ENCODE data around the gene SLC9A5.

SLC9A5 gene

DNA sequence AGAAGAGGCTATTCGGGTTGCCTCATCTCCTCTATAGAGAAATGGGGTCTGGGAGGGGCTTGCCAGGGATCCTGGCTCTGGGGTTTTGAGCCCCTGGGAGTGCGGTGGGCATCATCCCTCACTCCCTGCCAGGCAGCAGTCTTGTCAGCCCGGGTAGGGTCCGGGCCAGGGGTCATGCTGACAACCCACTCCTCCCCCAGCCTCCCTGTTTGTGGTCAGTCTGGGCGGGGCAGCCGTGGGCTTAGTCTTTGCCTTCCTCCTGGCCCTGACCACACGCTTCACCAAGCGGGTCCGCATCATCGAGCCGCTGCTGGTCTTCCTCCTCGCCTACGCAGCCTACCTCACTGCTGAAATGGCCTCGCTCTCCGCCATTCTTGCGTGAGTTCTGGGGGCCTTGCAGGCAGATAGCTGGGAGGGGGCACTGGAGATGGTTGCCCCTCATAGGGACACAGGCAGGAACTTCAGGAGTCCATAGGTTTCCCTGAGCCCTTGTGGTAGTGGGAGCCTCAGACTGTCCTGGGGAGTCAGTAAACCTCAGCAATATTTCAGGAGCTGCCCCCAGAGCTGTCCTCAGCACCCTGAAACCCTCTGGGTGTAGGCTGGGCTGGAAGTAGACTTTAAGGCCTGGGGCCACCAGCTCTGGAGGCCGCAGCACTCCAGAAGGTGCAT is 6.9 kb downstream of the SLC9A5 start:
- no peak for DNase-seq (ENCODE audit: extremely low read depth in 1 of 2, low read depth in 1 of 2)

DNA sequence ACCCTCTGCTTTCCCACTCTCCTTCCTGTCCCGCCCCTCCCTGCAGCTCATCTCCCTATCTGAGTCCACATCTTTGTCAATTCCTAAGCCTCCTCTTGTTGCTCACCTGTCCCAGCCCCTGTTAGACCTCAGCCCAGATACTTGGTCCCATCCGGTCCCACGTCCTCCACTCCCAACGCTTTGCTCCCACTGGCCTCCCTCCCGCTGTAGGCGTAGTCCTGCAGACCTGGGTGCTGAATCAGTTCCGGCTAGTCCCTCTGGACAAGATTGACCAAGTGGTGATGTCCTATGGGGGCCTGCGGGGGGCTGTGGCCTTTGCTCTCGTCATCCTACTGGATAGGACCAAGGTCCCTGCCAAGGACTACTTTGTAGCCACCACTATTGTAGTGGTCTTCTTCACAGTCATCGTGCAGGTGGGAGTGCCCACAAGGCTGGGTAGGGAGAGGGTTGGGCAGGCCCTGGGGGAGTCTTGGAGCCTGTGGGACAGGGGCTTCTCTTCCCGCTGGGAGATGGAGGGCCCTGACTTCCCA is 8.0 kb downstream of the SLC9A5 start:
- DNase-seq (ENCODE audit: extremely low read depth in 1 of 2, low read depth in 1 of 2): no peak

DNA sequence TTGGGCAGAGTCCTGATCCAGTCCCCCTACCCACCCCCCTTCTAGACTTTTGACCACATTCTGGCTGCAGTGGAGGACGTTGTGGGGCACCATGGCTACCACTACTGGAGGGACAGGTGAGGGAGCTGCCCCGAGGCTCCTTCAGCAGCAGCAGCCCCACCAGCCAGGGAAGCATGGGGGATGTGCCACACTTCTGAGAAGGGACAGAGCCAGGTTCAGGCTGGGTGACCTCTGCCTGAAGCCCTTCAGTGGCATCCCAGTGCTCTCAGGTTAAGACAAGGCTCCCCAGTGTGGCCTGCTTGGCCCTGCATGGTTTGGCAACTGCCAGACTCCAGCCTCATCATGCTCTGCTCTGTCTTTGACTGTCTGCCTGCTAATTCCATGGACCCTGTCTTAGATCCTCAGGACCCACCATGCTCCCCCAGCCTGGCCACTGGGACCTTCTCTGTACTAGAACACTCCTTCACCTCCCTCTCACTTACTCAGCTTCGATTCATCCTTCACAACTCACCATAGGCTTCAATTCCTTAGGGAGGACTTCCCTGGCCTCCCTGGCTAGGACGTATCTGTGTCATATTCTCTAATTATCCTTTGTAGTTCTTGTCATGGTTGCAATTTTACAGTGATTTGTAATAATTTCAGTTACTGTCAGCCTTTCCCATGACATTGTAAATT is 8.8 kb downstream of the SLC9A5 start:
- DNase-seq (ENCODE audit: extremely low read depth in 1 of 2, low read depth in 1 of 2): no peak

DNA sequence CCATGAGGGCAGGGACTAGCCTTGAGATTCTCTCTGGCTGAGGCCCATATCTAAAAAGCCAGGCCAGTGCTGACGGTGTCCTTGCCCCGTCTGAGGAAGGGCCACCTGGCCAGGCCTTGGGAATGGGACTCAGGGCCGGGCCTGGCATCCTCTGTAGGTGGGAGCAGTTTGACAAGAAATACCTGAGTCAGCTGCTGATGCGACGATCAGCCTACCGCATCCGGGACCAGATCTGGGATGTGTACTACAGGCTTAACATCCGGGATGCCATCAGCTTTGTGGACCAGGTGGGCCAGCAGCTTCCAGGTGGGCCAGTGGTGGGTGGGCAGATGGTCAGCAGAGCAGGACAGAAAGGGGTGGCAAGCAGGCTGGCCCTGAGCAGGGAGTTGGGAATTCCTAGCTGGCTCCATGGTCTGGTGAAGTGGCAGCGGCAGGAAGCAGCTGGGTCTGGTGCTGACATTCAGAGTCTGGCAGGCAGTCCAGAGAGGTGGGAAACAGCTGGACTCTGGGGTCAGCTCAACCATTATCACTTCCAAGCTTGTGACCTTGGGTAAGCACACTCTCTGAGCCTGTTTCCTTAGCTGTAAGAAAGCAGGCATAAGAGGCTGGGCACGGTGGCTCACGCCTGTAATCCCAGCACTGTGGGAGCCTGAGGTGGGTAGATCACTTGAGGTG is 9.5 kb downstream of the SLC9A5 start:
- DNase-seq (ENCODE audit: extremely low read depth in 1 of 2, low read depth in 1 of 2): no peak

DNA sequence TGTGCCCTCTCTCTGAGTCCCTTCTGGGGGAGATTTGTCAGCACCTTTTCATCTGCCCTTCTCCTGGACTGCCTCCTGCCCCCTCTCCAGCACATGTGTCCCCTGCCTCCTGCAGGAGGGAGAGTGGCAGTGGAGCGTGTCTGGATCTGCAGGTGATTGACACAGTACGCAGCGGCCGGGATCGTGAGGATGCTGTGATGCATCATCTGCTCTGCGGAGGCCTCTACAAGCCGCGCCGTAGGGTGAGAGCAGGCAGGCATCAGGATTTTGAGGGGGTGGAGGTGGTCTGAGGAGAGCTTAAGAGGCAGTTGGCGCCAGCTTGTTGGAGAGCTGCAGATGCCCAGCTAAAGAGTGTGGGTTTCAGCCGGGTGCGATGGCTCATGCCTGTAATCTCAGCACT is 10.9 kb downstream of the SLC9A5 start:
- DNase-seq (ENCODE audit: extremely low read depth in 1 of 2, low read depth in 1 of 2): no peak

DNA sequence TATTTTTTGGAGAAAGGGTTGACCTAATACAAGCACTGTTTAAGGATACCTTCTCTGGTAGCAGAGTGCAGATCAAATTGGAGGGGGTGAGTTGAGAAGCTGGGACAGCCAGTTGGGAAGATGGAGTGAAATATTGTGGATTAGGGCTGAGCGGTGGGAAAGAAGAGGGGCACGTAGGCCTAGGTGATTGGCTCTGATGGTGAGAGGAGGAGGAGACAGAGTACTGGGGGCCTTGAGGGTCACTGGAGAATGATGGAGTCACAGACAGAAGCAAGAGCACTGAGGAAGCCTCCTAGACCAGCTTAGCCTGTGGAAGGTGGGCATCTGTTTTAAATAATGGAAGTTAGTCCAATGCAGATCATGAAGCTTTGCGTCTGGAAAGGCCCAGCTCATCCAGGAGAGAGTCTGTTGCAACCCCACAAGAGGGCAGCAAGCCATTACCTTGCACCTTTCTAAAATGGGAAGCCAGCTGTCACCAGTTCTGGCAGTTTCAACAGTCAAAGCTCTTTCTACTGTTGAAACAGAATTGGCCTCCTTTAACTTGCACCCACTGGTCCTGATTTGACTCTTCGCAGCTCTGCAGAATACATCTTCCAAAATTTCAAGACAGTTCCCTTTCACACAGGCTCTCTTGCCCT is 11.8 kb downstream of the SLC9A5 start:
- no peak for DNase-seq (ENCODE audit: extremely low read depth in 1 of 2, low read depth in 1 of 2)

DNA sequence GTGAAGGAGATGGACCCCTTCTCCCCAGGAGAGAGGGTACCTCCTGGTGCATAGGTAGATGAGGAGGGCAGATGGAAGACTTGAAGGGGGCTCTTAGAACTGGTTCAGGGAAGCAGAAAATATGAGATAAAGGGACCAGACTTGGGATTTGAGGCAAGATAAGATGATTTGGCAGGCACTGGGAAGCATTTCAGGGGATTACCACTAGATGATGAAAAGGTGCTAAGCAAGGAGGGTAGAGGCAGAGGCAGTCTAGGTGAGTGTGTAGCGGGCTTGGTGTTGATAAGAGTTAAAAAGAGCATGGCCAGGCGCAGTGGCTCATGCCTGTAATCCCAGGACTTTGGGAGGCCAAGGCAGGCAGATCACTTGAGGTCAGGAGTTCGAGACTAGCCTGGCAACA is 14.4 kb downstream of the SLC9A5 start:
- DNase-seq (ENCODE audit: extremely low read depth in 1 of 2, low read depth in 1 of 2): no peak

DNA sequence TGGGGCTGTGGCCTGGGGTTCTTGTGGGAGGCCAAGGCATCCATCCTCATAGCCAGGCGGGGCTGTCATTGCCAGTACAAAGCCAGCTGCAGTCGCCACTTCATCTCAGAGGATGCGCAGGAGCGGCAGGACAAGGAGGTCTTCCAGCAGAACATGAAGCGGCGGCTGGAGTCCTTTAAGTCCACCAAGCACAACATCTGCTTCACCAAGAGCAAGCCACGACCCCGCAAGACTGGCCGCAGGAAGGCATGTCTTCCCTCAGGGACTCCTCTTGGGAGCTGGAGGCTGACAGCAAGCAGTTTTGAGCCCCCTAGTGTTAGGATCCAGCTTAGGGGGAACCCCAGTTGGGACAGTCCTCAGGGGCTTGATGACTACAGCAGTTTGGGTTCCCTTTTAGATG is 15.5 kb downstream of the SLC9A5 start:
- no peak for DNase-seq (ENCODE audit: extremely low read depth in 1 of 2, low read depth in 1 of 2)

DNA sequence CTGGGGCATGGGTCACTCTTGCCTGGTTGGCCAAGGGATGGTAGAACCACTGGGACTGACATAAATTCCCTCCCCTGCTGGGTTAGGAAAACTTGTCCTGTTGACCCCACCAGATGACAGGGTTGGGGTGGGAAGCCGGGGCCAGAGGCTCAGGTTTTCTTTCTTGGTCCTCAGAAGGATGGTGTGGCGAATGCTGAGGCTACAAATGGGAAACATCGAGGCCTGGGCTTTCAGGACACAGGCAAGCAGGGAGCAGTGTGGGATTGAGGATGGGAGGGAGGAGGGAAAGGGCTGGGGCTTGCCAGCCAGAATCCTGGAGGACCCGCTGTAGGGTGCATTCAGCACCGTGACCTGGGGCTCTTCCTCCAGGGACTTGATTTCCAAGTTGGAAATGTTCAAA is 16.1 kb downstream of the SLC9A5 start:
- no peak for DNase-seq (ENCODE audit: extremely low read depth in 1 of 2, low read depth in 1 of 2)

DNA sequence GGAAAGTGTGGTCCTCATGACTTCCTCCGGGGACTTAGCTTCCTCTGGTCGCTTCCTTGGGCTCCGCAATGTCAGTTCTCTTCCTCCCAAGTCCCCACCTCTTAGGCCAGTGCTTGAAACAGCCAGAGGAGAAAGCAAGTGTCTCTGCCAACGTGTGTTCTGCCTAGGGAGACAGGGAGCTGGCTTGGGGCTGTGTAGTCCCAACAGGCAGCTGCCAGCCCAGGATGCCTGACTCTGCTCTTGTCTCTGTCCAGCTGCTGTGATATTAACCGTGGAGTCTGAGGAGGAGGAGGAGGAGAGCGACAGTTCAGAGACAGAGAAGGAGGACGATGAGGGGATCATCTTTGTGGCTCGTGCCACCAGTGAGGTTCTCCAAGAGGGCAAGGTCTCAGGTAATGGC is 17.1 kb downstream of the SLC9A5 start:
- no peak for DNase-seq (ENCODE audit: extremely low read depth in 1 of 2, low read depth in 1 of 2)

DNA sequence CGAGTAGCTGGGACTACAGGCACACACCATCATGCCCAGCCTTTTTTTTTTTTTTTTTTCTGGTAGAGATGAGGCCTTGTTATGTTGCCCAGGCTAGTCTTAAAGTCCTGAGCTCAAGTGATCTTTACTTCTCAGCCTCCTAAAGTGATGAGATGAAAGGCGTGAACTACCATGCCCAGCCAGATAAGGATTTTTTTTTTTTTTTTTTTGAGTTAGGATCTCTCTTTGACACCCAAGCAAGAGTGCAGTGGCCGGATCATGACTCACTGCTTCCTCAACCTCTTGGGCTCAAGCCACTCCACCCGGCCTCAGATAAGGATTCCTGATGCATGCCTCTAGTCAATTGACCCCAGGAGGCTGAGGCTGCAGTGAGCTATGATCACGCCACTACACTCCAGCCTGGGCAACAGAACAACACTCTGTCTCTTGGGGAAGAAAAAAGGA is 19.4 kb downstream of the SLC9A5 start:
- no peak for DNase-seq (ENCODE audit: extremely low read depth in 1 of 2, low read depth in 1 of 2)

DNA sequence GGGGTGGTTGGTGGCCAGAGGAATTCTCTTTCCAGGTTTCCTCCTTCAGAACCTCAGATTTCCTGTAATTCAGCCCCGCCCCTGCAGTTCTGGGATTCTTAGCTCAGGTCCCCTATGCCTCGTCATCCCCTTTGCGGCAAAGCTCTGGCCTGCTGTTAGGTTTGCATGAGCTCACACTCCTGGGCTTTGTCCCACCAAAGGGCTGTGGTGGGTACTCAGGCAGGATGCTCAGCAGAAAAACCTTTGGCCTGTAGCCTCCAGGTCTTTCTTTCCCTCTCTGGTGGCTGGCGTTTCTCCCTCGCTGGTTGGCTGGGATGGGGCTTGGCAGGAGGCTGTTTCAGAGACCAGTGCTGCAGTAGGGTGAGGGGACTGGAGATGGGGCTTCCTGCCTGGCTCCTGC is 21.0 kb downstream of the SLC9A5 start:
- no peak for DNase-seq (ENCODE audit: extremely low read depth in 1 of 2, low read depth in 1 of 2)

DNA sequence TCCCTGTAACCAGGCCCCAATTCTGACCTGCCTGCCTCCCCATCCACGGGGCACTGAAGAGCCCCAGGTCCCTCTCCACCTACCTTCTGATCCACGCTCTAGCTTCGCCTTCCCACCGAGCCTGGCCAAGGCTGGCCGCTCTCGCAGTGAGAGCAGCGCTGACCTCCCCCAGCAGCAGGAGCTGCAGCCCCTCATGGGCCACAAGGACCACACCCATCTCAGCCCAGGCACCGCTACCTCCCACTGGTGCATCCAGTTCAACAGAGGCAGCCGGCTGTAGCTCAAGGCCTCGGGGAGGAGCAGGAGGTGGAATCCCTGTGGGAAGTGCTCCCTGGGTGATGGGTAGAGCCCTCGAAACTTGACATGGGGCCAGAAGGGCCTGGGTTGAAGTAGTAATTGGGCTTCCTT is 22.2 kb downstream of the SLC9A5 start:
- no peak for DNase-seq (ENCODE audit: extremely low read depth in 1 of 2, low read depth in 1 of 2)

DNA sequence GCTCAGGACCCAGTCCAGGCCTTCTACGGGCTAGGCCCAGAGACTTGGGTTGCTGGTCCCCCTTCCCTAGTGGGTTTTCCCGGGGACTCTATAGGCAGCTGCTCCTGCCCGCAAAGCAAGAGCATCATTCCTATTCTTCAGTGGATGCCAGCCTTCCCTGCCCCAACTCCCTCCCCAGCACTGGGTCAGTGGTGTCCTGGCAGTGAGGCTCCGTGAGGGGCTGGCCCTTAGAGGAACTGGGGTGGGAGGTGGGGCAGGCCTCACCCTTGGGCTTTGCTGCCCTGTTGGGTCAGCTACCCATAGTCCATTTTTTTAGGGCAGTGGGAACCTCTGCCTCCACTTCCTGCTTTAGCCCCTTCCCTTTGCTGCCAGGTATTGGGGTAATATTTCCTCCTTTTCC is 22.7 kb downstream of the SLC9A5 start:
- DNase-seq (ENCODE audit: extremely low read depth in 1 of 2, low read depth in 1 of 2): no peak

DNA sequence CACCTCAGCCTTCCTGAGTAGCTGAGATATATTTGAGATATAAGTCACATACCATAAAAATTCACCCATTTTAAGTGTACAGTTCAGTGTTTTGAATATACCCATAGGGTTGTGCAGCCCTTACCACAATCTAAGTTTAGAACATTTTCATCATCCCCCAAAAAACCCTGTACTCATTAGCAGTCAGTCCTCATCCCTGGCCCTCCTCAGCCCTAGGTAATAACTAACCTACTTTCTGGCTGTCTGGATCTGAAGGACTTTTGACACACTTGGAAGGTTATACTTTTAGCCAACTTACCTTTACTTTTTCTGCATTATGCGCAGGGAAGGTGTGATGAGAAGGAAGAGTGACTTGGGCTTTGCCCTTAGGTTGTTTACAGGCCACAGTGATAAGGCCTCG is 26.5 kb downstream of the SLC9A5 start:
- no peak for DNase-seq (ENCODE audit: extremely low read depth in 1 of 2, low read depth in 1 of 2)

DNA sequence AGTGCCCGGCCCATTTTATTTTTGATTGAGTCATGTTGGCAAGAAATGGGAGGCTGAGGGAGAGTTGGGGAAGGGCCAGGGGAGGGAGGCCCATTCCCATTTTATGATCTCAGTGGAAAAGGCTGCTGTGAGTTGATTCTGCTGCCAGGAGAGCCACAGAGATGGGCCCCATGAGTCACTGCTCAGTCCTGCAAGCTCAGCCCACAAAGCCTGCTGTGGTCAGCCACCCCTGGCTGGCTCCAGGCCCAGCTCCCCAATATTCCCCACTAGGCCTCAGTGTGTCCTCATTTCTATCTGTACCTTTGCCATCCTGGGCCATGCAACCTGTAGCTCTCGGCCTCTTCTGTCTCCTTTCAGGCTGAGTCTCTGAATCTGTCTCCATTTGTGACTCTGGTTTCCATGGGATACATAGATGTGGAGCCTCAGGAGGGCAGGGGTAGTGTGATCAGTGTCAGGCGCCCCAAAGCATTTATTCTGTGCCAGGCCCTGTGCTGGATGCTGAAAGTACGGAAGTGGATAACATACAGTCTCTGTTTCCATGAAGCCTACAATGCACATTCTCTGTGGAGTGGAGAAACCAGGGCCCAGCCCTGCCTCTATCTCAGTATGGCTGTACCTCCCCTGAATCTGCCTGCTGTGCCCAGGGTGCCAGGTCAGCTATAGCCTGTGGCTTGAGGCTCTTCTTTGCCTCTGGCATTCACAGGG is 28.7 kb downstream of the SLC9A5 start:
- peak in 1 of 2 donors; percentile 42 for DNase-seq (ENCODE audit: extremely low read depth in 1 of 2, low read depth in 1 of 2)

DNA sequence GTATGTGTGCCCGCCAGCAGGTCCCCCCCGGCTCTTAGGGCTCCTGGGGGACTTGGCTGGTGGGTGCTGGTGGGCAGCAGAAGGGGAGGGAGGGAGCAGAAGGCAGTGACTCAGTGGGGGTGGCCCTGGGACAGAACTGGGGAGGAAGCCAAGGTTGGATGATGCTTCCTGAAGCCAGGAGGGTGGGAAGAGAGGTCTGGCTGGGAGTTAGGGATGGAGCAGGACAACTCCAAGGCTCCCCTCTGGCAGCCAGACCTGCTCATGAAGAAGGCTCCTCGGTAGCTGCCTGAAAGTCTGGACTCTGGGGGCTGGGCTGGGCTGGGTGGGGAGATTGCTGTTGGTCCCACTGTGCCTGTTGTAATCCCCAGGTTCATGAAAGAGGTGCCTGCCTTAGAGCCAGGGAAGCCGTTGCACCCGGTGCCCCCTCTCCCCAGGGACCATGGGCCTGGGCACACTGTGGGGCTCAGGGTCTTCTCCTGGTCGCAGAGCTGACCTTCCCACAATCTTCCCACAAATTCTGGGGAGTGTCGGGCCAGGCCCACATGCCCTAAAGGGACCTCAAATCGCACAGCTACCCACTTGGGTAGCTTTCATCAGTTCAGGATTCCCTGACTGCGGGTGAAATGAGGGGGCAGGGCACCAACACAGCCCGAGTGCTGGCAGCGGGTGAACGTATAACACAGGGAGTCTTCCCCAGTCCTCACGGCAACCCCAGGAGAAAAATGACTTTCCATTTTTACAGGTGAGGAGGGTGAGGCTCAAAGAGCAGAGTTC is 29.4 kb downstream of the SLC9A5 start:
- DNase-seq (ENCODE audit: extremely low read depth in 1 of 2, low read depth in 1 of 2): no peak

DNA sequence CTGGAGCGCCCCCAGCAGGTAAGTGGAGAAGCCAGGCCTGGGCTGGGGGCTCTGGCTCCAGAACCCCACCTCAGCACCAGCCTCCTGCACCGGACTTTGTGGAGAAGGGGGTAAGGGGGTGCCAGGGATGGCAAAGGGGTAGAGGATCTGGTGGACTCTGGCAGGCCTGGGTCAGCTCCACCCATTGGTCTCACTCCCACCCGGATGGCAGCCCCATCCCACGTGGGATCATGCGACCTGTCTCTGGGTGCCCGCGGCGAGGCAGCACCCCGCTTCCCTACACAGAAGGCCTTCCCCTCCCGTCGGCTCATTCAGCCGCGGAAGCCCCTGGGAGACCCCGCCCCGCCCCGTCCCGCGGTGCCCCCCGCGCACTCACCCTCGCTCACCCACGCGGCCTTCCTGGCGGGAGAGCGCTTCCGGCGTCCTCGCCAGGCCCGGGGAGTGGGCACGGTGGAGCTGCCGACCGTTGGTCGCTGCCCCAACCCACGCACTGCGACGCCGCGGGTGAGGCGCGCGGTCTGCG is 30.1 kb downstream of the SLC9A5 start:
- peak in 1 of 2 donors; percentile 45 for DNase-seq (ENCODE audit: extremely low read depth in 1 of 2, low read depth in 1 of 2)

DNA sequence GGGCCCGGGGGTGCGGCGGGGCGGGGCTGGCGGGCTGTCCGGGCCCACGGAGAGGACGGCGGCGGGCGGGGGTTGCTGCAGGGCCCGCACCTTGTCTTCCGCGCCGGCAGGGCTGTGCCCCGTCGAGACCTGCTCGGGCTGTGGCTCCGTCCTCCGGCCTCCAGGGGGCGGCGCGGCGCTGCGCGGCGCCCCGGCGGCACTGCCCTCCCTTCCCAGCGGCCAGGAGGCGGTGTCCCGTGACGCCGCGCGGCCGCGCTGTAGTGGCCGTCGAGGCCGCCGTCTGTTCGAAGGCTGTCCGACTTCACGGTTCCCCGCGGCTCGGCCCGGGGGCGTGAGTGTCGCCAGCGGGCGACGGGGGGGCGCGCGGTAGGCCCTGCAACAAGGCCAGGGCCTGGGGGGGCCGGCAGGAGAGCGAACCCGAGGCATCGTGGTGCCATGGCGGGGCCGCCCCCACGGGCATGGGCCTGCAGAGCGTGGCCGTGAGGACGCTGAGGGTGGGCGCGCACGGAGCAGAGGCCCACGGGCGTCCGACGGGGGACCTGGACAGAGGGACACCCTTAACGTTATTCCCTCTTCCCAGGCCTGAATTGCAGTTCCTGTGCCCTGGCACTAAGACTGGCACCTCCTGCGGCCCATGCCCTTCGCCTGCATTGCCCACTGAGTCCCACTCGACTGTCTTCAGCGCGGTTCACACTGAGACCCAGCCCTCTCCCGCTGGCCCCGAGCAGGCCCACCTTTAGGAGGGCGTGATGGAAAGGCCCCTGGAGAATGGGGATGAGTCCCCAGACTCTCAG is 30.7 kb downstream of the SLC9A5 start, which contains the start of gene PLEKHG4:
PLEKHG4 (plus strand) TSS at position 237 of the 794 bp plus-strand sequence; CDS start at position 750, 513 bp downstream.
- DNase-seq (ENCODE audit: extremely low read depth in 1 of 2, low read depth in 1 of 2): peak; percentile 70
